Measurements from ENCODE around the gene PNPLA7. TPM values are rescaled to one million over a fixed set of nuclear protein-coding genes. Genes with fewer than 3 reads are reported as not detected.

Gene PNPLA7
- total and polyA plus RNA-seq, 4 donors, result 0.75 to 6.5 (median 2.1) TPM

DNA sequence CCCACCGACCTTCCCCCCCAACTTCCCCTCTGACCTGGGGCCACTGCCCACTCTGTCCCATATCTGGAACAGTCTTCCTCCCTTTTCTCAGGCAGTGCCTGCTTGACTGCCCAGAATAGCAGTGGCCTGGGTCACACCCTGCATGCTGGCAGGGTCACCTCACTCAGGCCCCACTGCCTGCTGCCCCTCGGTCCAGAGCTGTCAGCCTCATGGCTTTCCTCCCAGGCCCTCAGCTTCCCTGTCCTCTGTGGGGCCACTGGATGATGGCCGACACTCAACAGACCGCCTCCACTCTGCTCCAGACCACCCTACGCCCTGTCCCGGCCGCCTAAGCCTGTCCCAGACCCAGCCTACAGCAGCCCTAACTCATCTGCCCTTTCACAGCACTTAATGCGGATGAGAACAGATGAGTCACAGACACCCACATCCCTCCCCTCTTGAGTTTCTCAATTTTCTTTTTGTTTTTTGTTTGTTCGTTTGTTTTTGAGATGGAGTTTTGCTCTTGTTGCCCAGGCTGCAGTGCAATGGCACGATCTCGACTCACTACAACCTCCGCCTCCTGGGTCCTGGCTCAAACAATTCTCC lies 5.9 kb downstream of the PNPLA7 start (continued):
- no peak for TF ChIP-seq FOXA1 (IDR thresholded peaks at IDR 0.05)
- TF ChIP-seq, protein P1, sequence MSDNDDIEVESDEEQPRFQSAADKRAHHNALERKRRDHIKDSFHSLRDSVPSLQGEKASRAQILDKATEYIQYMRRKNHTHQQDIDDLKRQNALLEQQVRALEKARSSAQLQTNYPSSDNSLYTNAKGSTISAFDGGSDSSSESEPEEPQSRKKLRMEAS (IDR thresholded peaks at IDR 0.05), result no peak

GRCh38 chr9:137543237-137543963 lies 6.8 kb downstream of the PNPLA7 start:
- no peak for DNase-seq (ENCODE audit: low spot score)

DNA sequence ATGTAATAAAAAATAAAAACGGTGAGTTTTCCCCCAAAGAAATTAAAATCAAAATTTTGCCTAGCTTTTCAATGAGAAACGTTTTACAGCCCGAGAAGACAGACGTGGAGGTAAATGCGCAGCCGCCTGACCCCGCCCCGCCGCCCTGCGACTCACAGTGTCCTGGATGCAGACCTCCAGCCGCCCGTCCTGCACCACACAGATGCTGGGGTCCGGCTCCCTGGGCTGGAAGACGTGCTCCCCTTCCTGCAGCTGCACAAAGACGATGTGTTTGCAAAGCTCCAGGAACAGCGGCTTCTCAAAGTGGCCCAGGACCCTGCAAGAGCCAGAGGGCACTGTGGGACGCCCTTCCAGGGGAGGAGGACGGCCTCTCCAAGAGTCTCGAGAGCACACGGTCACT lies 7.7 kb downstream of the PNPLA7 start:
- no peaks in the 10 kb centered on the region for H3K9me3 ChIP-seq (ENCODE audit: control insufficient read depth in 4 of 4, low read length in 3 of 4)
- WGBS, result 90% methylated on average over 20 of the region's 20 CpGs
- H3K36me3 ChIP-seq (ENCODE audit: control insufficient read depth in 4 of 4, insufficient read depth in 3 of 4, low read depth in 1 of 4, low read length in 3 of 4), result peaks cover 3 to 32% (median 9%) of the 10 kb centered on the region in 4 donors
- H3K27me3 ChIP-seq (ENCODE audit: control insufficient read depth in 4 of 4, insufficient read depth in 4 of 4, low read length in 3 of 4), result no peaks in the 10 kb centered on the region
- no peak overlapping the region for H3K27ac ChIP-seq (ENCODE audit: low read depth in 1 of 2, low read length in 2 of 2)
- DNase-seq (ENCODE audit: low spot score), result no peak
- peaks cover 0 to 3% (median 0%) of the 10 kb centered on the region in 4 donors for H3K4me1 ChIP-seq (ENCODE audit: control insufficient read depth in 4 of 4, insufficient read depth in 4 of 4, low read length in 3 of 4)
- no peak overlapping the region for H3K4me3 ChIP-seq (ENCODE audit: low read depth in 1 of 3, low read length in 3 of 3)
- no peak overlapping the region for H3K9ac ChIP-seq (ENCODE audit: low read depth in 1 of 2, low read length in 2 of 2)
- no peak for TF ChIP-seq REST (IDR thresholded peaks at IDR 0.05)
- no peak for TF ChIP-seq GABPA (IDR thresholded peaks at IDR 0.05 in 1 of 2, conservative IDR thresholded peaks at IDR 0.05 in 1 of 2)
- TF ChIP-seq SP1 (IDR thresholded peaks at IDR 0.05), result no peak
- no peak for TF ChIP-seq RAD21 (IDR thresholded peaks at IDR 0.05)
- no peak for TF ChIP-seq JUND (IDR thresholded peaks at IDR 0.05)
- TF ChIP-seq RXRA (IDR thresholded peaks at IDR 0.05), result no peak
- TF ChIP-seq EGR1 (IDR thresholded peaks at IDR 0.05; ENCODE audit: low read depth in 2 of 2), result no peak
- no peak for TF ChIP-seq NR2F2 (IDR thresholded peaks at IDR 0.05)
- no peak for TF ChIP-seq TAF1 (conservative IDR thresholded peaks at IDR 0.05)
- no peak for TF ChIP-seq HNF4G (IDR thresholded peaks at IDR 0.05)

More at GRCh38 chr9:137543237-137543963, 6.8 kb downstream of the PNPLA7 start:
- Histone ChIP-seq H3K4me3 (ENCODE audit: low read depth in 1 of 3, low read length in 3 of 3) (no peak overlapping the region), H3K36me3 (ENCODE audit: control insufficient read depth in 4 of 4, insufficient read depth in 3 of 4, low read depth in 1 of 4, low read length in 3 of 4) (peaks cover 0 to 25% (median 9%) of the 10 kb centered on the region in 4 donors), H3K9me3 (ENCODE audit: control insufficient read depth in 4 of 4, low read length in 3 of 4) (no peaks in the 10 kb centered on the region), H3K4me1 (ENCODE audit: control insufficient read depth in 4 of 4, insufficient read depth in 4 of 4, low read length in 3 of 4) (peaks cover 0 to 11% (median 1%) of the 10 kb centered on the region in 4 donors), H3K9ac (ENCODE audit: low read depth in 1 of 2, low read length in 2 of 2) (no peak overlapping the region), H3K27ac (ENCODE audit: low read depth in 1 of 2, low read length in 2 of 2) (no peak overlapping the region), H3K27me3 (ENCODE audit: control insufficient read depth in 4 of 4, insufficient read depth in 4 of 4, low read length in 3 of 4) (no peaks in the 10 kb centered on the region)
- WGBS, result 97% methylated on average over 25 of the region's 25 CpGs
- no peak for TF ChIP-seq HNF4A (conservative IDR thresholded peaks at IDR 0.05)
- no peak for TF ChIP-seq EGR1 (IDR thresholded peaks at IDR 0.05; ENCODE audit: low read depth in 2 of 2)
- TF ChIP-seq SP1 (IDR thresholded peaks at IDR 0.05), result no peak
- no peak for TF ChIP-seq YY1 (IDR thresholded peaks at IDR 0.05)
- no peak for TF ChIP-seq JUND (IDR thresholded peaks at IDR 0.05)
- no peak for TF ChIP-seq RXRA (IDR thresholded peaks at IDR 0.05)
- TF ChIP-seq, protein P2, sequence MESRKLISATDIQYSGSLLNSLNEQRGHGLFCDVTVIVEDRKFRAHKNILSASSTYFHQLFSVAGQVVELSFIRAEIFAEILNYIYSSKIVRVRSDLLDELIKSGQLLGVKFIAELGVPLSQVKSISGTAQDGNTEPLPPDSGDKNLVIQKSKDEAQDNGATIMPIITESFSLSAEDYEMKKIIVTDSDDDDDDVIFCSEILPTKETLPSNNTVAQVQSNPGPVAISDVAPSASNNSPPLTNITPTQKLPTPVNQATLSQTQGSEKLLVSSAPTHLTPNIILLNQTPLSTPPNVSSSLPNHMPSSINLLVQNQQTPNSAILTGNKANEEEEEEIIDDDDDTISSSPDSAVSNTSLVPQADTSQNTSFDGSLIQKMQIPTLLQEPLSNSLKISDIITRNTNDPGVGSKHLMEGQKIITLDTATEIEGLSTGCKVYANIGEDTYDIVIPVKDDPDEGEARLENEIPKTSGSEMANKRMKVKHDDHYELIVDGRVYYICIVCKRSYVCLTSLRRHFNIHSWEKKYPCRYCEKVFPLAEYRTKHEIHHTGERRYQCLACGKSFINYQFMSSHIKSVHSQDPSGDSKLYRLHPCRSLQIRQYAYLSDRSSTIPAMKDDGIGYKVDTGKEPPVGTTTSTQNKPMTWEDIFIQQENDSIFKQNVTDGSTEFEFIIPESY (IDR thresholded peaks at IDR 0.05), result no peak
- no peak for TF ChIP-seq TAF1 (conservative IDR thresholded peaks at IDR 0.05)
- TF ChIP-seq, protein P3, sequence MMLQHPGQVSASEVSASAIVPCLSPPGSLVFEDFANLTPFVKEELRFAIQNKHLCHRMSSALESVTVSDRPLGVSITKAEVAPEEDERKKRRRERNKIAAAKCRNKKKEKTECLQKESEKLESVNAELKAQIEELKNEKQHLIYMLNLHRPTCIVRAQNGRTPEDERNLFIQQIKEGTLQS (IDR thresholded peaks at IDR 0.05), result no peak
- TF ChIP-seq NR2F2 (IDR thresholded peaks at IDR 0.05), result no peak
- no peak for TF ChIP-seq CTCF (IDR thresholded peaks at IDR 0.05; ENCODE audit: low read depth, low read length, missing input control)
- TF ChIP-seq RAD21 (IDR thresholded peaks at IDR 0.05), result no peak
- no peak for TF ChIP-seq HNF4G (IDR thresholded peaks at IDR 0.05)
- TF ChIP-seq, protein P1 (IDR thresholded peaks at IDR 0.05), result no peak
